MM.1S (cell line): Measurements from ENCODE around the gene SLC1A1.

Experiments
- DNase-seq: peaks from one replicate; pipeline ENCODE4 v3.0.0-alpha.2; 2015
- H2AFZ ChIP-seq: fragments of 300-600 bp; sonication (generic); 2 replicates; pipeline ENCODE4 v1.6.0; 2016; ENCODE audit warnings: antibody characterized with exemption, low read length
- H3F3A ChIP-seq: fragments of 300-600 bp; sonication (generic); 2 replicates; pipeline ENCODE4 v1.6.1; 2016; ENCODE audit warnings: mild to moderate bottlenecking, antibody characterized with exemption, low read length, moderate library complexity, mixed read lengths; ENCODE audit not compliant: insufficient read depth
- H3K27ac ChIP-seq: fragments of 300-600 bp; sonication (generic); 2 replicates; pipeline ENCODE4 v1.5.1; 2016; ENCODE audit warnings: mild to moderate bottlenecking, low read length
- H3K27me3 ChIP-seq: fragments of 300-600 bp; sonication (generic); replicated peaks from 2 replicates; pipeline ENCODE4 v1.6.0; 2016; ENCODE audit warnings: low read length; ENCODE audit not compliant: insufficient read depth
- H3K36me3 ChIP-seq: fragments of 300-600 bp; sonication (generic); replicated peaks from 2 replicates; pipeline ENCODE4 v1.6.1; 2016; ENCODE audit warnings: mild to moderate bottlenecking, low read length, mixed read lengths; ENCODE audit not compliant: insufficient read depth
- H3K4me1 ChIP-seq: fragments of 300-600 bp; sonication (generic); 2 replicates; pipeline ENCODE4 v1.6.1; 2016; ENCODE audit warnings: low read length, mixed read lengths
- H3K4me2 ChIP-seq: fragments of 300-600 bp; sonication (generic); 2 replicates; pipeline ENCODE4 v1.6.0; 2016; ENCODE audit warnings: low read depth, low read length
- H3K4me3 ChIP-seq: fragments of 300-600 bp; sonication (generic); 2 replicates; pipeline ENCODE4 v1.5.1; 2016; ENCODE audit warnings: low read length, mixed read lengths
- H3K79me2 ChIP-seq: fragments of 300-600 bp; sonication (generic); 2 replicates; pipeline ENCODE4 v1.6.1; 2016; ENCODE audit warnings: mixed run types, low read length, mixed read lengths
- H3K9ac ChIP-seq: fragments of 300-600 bp; sonication (generic); 2 replicates; pipeline ENCODE4 v1.6.1; 2016; ENCODE audit warnings: low read length, mixed read lengths
- H3K9me2 ChIP-seq: fragments of 300-600 bp; sonication (generic); replicated peaks from 2 replicates; pipeline ENCODE4 v1.6.1; 2016; ENCODE audit warnings: mild to moderate bottlenecking, low read length, mixed read lengths; ENCODE audit not compliant: insufficient read depth
- H3K9me3 ChIP-seq: fragments of 300-600 bp; sonication (generic); replicated peaks from 2 replicates; pipeline ENCODE4 v1.6.1; 2016; ENCODE audit warnings: mild to moderate bottlenecking, low read length, mixed read lengths; ENCODE audit not compliant: insufficient read depth
- H4K20me1 ChIP-seq: fragments of 300-600 bp; sonication (generic); 2 replicates; pipeline ENCODE4 v1.6.1; 2016; ENCODE audit warnings: mild to moderate bottlenecking, low read length, moderate library complexity, mixed read lengths; ENCODE audit not compliant: insufficient read depth
- EZH2 ChIP-seq: fragments of 300-600 bp; sonication (generic); optimal IDR thresholded peaks from 2 replicates; pipeline ENCODE3; 2017; ENCODE audit warnings: low read depth, mild to moderate bottlenecking, antibody characterized with exemption, low read length, mixed read lengths
- EZH2phosphoT487 ChIP-seq: fragments of 300-600 bp; sonication (generic); IDR thresholded peaks from 2 replicates; pipeline ENCODE4 v1.6.1; 2018; ENCODE audit warnings: antibody characterized with exemption, low read length
- TF ChIP-seq, protein P1 (sequence below): fragments of 300-600 bp; sonication (generic); IDR thresholded peaks from 2 replicates; pipeline ENCODE4 v1.5.1; 2016; ENCODE audit warnings: antibody characterized with exemption, low read length, mixed read lengths

Gene SLC1A1

DNA sequence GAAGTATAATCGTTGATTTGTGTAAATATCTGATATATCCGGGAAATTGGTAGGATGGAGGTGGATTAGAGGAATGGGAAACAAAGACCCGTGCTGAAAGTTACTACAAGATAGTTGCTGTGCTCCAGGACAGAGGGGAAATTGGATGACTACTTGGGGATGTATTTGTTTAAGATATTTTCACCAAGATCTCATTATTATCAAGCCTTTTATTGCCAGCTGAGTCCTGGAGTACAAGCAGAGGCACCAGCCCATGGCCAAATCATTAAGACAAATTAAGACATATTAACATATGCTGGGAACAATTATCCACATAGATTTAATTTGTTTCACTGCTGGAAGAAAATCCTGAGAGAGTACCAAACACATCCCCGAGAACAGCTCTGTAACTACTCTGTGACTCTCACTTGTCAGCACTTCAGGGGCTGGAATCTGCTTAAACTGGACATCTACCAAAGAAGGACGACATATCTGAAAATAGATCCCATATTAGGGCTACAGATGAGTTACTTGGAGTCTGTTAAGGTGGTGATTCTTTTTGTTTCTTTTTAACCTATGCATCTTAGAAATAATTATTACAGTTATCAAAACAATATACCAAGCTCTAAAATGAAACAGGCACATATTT is 68.2 kb downstream of the SLC1A1 start:
- Histone ChIP-seq H2AFZ (no peak overlapping the region), H3K4me2 (no peak overlapping the region), H3K9ac (no peak overlapping the region), H3K9me2 (no peaks in the 10 kb centered on the region), H3K9me3 (no peaks in the 10 kb centered on the region), H4K20me1 (no peaks in the 10 kb centered on the region), H3K27me3 (no peaks in the 10 kb centered on the region), H3F3A (no peaks in the 10 kb centered on the region), H3K36me3 (no peaks in the 10 kb centered on the region), H3K4me1 (no peaks in the 10 kb centered on the region), H3K79me2 (no peaks in the 10 kb centered on the region), H3K4me3 (no peak overlapping the region), H3K27ac (no peak overlapping the region)
- no peak for DNase-seq
- TF ChIP-seq EZH2: no peak
- TF ChIP-seq EZH2phosphoT487: no peak
- TF ChIP-seq, protein P1, sequence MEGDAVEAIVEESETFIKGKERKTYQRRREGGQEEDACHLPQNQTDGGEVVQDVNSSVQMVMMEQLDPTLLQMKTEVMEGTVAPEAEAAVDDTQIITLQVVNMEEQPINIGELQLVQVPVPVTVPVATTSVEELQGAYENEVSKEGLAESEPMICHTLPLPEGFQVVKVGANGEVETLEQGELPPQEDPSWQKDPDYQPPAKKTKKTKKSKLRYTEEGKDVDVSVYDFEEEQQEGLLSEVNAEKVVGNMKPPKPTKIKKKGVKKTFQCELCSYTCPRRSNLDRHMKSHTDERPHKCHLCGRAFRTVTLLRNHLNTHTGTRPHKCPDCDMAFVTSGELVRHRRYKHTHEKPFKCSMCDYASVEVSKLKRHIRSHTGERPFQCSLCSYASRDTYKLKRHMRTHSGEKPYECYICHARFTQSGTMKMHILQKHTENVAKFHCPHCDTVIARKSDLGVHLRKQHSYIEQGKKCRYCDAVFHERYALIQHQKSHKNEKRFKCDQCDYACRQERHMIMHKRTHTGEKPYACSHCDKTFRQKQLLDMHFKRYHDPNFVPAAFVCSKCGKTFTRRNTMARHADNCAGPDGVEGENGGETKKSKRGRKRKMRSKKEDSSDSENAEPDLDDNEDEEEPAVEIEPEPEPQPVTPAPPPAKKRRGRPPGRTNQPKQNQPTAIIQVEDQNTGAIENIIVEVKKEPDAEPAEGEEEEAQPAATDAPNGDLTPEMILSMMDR: no peak

DNA sequence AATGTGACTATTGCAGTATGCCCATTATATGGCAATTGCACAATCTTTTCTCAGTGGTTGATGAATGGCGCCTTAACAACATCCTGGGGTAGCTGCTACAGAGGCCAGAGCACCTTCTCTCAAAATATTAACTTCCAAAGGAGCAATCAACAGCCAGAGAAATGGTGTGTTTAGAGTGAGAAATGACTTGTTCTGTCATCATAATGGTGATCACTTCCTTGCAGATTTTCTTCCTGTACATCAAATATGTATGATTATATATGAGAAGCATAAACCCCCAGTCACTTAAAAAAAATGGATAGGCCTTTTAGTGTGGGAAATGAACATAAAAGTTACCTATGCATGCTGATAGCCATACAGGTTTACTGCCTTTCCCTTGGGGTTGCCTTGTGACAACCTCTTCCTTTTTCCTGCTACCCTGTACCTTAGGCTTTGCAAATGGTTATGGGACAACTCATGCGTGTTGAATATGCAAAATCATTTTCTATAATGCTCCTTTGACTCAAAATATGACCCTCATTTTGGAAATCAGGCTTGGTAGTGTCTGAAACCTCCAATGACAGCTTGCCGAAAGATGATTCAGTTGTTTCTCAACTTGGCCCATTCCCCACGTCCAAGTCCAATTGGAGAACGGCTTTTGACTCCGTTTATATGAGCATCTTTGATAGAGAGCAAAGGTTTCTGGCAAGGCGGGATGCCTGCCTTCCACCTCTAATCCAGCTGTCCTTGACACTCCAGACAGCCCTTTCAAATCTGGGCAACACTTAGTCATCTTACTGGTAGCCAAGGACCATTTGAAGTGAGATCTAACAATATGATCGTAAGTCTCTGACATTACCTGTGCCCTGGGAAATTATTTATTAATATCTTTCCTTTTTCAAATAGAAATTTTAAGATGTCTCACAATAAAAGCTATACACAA is 69.3 kb downstream of the SLC1A1 start:
- Histone ChIP-seq H3K4me2 (no peak overlapping the region), H3K9me3 (no peaks in the 10 kb centered on the region), H3K27ac (no peak overlapping the region), H2AFZ (no peak overlapping the region), H3F3A (no peaks in the 10 kb centered on the region), H3K4me1 (no peaks in the 10 kb centered on the region), H3K27me3 (no peaks in the 10 kb centered on the region), H3K79me2 (no peaks in the 10 kb centered on the region), H3K9me2 (no peaks in the 10 kb centered on the region), H3K36me3 (no peaks in the 10 kb centered on the region), H4K20me1 (no peaks in the 10 kb centered on the region), H3K4me3 (no peak overlapping the region), H3K9ac (no peak overlapping the region)
- TF ChIP-seq, protein P1: no peak
- no peak for TF ChIP-seq EZH2
- no peak for TF ChIP-seq EZH2phosphoT487
- no peak for DNase-seq

DNA sequence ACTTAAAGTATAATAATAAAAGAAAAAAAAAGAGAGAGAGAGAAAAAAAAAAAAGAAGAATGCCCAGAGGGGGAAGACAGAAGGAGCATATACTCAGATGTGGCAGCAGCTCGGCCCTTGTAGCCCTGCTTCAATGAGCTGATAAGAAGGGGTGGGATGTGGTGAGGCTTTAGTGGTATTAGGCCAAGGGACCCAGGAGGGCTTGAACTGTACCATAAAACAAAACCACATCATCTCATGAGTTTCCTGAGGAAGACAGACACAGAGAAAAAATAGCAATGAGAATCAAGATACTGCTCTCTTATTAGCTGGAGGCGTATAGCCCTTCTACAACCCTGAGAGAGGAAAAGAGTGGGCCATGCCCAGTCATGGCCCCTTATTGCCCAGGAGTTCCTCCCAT is 72.8 kb downstream of the SLC1A1 start:
- H3K9me3 ChIP-seq: no peaks in the 10 kb centered on the region
- H3K36me3 ChIP-seq: no peaks in the 10 kb centered on the region
- no peak overlapping the region for H2AFZ ChIP-seq
- H3K27me3 ChIP-seq: no peaks in the 10 kb centered on the region
- H3K4me3 ChIP-seq: no peak overlapping the region
- no peak overlapping the region for H3K9ac ChIP-seq
- no peak for TF ChIP-seq EZH2phosphoT487
- TF ChIP-seq, protein P1: no peak
- TF ChIP-seq EZH2: no peak
- H3K9me2 ChIP-seq: no peaks in the 10 kb centered on the region
- no peaks in the 10 kb centered on the region for H3K4me1 ChIP-seq
- H3K27ac ChIP-seq: no peak overlapping the region
- H3K4me2 ChIP-seq: no peak overlapping the region
- no peaks in the 10 kb centered on the region for H3K79me2 ChIP-seq
- H4K20me1 ChIP-seq: no peaks in the 10 kb centered on the region
- DNase-seq: no peak
- no peaks in the 10 kb centered on the region for H3F3A ChIP-seq
